AG04449 (cell line): Measurements from ENCODE around the gene GNS.

Source experiments
- CTCF ChIA-PET: fragments of 350-600 bp; formaldehyde crosslinking; extraction: SDS; loops from one replicate; lab custom pipeline; 2021; ENCODE audit warnings: antibody characterized with exemption; lab: Yijun Ruan, JAX
- POLR2A ChIA-PET: fragments of 400-600, 350-600 bp; formaldehyde crosslinking; extraction: SDS; loops from one replicate; lab custom pipeline; 2020; ENCODE audit warnings: antibody characterized with exemption, inconsistent platforms; lab: Yijun Ruan, JAX
- DNase-seq: peaks from one replicate; pipeline ENCODE4 v3.0.0-alpha.2; 2010; ENCODE audit warnings: low read depth, low spot score
- H3K4me3 ChIP-seq: 2 replicates; pipeline ENCODE4 v1.5.1; 2011; ENCODE audit warnings: low read depth, mild to moderate bottlenecking, control low read depth, low read length
- TF ChIP-seq, protein P1 (sequence below): IDR thresholded peaks from one replicate; pipeline ENCODE4 v1.5.1; 2011; ENCODE audit warnings: mild to moderate bottlenecking, moderate library complexity, low read length, control low read depth, inconsistent platforms; ENCODE audit not compliant: insufficient read depth; ENCODE audit errors: missing control alignments

The GNS gene

DNA sequence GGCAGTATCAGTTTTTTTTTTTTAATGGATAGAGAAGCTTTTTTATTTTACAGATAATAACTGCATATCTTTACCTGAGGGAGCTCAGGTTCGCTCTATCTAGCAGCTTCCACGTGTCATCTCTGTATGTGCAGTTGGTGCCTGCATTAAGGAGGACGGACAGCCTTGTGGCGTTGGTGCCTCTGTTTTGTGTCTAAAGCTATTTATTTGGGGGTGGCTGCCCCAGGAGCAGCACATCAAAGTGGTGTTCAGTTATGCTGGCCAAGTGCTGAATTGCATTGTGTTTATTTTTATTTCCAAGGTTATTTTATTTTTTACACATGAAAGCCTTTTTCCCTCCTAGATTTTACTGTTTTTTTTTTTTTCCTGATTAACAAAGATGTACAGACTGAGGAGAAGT lies 89.2 kb downstream of the GNS start:
- no peak for DNase-seq
- no peak overlapping the region for H3K4me3 ChIP-seq
- ChIA-PET POLR2A (no interaction called here), CTCF (interaction anchor here (0.6 to 2.7 kb wide), 6 partner anchors 9 to 120 kb away, joined by 3 to 13 read pairs (median 4); no protein-coding TSS in a partner anchor)
- TF ChIP-seq, protein P1, sequence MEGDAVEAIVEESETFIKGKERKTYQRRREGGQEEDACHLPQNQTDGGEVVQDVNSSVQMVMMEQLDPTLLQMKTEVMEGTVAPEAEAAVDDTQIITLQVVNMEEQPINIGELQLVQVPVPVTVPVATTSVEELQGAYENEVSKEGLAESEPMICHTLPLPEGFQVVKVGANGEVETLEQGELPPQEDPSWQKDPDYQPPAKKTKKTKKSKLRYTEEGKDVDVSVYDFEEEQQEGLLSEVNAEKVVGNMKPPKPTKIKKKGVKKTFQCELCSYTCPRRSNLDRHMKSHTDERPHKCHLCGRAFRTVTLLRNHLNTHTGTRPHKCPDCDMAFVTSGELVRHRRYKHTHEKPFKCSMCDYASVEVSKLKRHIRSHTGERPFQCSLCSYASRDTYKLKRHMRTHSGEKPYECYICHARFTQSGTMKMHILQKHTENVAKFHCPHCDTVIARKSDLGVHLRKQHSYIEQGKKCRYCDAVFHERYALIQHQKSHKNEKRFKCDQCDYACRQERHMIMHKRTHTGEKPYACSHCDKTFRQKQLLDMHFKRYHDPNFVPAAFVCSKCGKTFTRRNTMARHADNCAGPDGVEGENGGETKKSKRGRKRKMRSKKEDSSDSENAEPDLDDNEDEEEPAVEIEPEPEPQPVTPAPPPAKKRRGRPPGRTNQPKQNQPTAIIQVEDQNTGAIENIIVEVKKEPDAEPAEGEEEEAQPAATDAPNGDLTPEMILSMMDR, result no peak

DNA sequence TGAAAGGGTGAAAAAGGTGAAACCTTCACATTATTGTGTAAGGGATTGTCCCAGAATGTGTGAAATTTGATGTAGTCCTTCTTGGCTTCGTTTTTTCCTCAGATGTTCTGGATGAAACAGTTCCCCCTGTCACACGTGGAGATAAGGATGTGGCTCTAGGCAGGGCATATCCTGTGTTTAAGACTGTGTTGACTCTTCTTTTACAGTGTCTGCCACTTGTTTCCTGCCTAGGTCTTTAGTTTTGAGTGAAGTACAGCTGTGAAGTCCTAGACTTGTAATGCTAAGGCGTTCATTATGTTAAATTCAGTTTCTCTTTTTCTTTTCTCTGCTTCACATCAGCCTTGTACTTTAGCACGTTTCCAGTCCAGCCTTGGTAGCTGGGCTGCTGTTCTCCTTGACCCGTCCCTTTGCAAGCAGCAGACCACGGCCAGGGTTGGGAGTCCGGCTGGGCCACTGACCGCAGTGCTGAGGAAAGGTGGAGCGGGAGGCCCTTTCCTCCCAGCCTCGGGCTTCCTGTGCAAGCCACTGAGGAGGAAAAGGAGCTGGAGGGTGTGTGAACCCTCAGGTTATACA lies 89.8 kb downstream of the GNS start:
- no peak overlapping the region for H3K4me3 ChIP-seq
- POLR2A ChIA-PET, result interaction anchor here (0.6 kb wide), 1 partner anchor 42 kb away, joined by 3 read pairs; no protein-coding TSS in a partner anchor
- CTCF ChIA-PET, result interaction anchor here (0.6 to 2.7 kb wide), 5 partner anchors 9 to 120 kb away, joined by 3 to 13 read pairs (median 3); no protein-coding TSS in a partner anchor
- no peak for DNase-seq
- TF ChIP-seq, protein P1, result no peak

DNA sequence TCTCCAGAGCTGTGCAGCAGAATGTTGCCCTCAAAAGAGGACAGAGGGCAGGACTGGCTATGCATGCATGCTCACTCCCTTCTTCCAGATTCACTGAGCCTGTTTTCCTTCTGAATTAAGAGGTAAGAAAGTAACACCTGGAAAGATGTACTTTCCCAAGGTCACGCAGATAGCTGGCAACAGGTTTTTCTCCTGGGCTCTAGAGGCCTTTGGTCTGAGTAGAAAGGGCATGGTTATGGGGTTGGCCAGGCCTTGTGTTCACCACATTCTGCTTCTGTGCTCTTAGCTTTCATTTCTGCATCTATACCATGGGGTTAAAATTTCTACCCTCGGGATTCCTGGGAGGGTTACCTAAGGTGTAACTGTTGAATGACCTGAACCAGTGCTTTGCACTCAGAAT lies 91.4 kb downstream of the GNS start:
- no peak overlapping the region for H3K4me3 ChIP-seq
- TF ChIP-seq, protein P1, result no peak
- DNase-seq, result no peak
- CTCF ChIA-PET, result interaction anchor here (1.1 to 1.6 kb wide), 4 partner anchors 10 to 118 kb away, joined by 3 to 7 read pairs (median 4); no protein-coding TSS in a partner anchor
- POLR2A ChIA-PET, result no interaction called here

DNA sequence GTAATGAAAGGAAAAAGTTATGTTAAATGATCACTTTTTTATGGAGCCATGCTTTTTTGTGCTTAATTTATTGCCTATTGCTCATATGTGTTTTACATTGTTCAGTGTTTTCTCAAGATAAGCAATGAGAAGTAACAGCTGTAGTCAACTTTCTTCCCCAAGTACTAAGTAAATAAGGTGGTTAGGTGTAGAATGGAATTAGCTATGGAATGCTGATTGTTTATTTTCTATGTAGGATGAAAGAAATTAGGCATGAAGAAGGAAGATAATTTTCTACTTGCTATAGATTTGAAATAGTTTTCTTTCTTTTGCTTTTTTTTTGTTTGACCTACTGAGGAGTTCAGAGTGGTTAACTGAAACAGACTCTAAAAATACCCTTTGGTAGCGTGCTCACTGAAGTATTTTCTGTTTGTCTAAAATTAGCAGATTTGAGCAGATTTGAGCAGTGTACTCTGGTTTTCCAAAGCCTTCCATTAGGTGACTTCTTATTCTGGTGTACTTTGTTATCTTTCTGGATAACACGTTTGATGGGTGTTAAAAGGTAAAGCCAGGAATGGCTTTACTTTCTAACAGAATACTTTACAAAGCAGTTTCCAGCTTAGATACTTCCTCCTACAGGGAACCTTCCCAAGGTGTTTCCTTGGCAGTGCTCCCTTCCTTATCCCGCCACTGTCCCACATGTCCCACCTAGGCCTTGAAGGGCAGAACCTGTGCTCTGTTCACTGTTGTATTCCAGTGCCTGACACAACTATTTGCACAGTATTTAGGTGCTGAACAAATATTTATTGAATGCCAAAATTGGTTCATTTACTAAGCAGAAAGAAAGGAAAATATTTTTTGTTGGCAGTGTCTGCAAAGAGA lies 92.9 kb downstream of the GNS start:
- no peak for DNase-seq
- H3K4me3 ChIP-seq, result no peak overlapping the region
- TF ChIP-seq, protein P1, result no peak
- POLR2A ChIA-PET, result no interaction called here
- CTCF ChIA-PET, result no interaction called here

DNA sequence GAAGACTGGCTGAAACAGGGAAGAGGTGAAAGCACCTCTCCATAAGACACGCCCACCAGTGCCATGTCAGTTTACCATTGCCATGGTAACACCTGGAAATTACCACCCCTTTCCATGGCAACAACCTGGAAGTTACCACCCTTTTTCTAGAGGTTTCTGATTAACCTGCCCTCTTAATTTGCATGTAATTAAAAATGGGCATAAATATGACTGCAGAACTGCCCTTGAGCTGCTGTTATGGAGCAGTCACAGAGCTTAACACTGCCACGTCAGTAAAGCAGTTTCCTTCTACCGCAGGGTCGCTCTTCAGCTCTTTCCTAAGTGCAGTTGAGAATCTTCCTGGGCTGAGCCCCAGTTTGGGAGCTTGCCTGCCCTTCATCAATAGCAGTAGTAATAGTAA lies 93.7 kb downstream of the GNS start:
- no peak for DNase-seq
- POLR2A ChIA-PET, result no interaction called here
- no peak overlapping the region for H3K4me3 ChIP-seq
- TF ChIP-seq, protein P1, result no peak
- CTCF ChIA-PET, result no interaction called here
